Measurements from ENCODE around the gene EBPL. TPM values are rescaled to one million over a fixed set of nuclear protein-coding genes. Genes with fewer than 3 reads are reported as not detected.

The EBPL gene
- total RNA-seq, 3 donors from 2014 or later (not counting 1 experiment from before 2014, with no cell fraction given) = 7.1 to 11.3 (median 10.7) TPM

DNA sequence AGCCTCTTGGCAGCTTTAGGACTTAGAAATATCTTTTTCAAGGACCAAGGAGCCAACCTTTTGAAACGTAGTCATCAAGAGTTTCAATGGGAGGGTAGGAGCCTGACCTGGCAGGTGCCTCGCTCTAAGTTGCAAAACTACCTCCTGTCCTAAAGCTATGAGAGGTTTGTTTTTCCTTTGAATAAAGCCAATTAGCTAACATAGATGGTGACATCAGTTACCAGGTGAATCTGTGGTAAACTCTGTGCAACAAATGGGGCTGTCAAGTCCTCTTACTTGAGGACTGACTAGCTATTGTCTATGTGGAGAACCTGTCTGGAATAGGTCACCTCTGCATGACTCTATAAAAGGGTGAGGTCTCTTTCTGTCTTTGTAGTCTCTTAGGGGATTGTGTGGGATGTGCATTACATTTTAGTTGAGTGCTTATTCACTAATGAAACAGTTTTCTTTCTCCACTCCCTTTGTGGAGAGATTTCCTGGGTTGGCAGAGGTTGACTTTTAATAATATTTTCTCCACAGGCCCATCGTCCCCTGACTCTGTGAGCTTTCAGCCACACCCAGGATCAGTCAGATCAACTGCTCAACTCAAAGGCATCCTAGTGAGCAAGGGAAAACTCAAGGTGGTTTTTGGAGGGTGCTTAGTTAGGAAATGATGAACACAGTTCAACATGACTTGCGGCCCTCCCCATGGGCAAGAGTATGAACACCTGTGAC lies 53.1 kb downstream of the EBPL start:
- DNase-seq = no peak
- ATAC-seq = no peak
- TF ChIP-seq, protein P1, sequence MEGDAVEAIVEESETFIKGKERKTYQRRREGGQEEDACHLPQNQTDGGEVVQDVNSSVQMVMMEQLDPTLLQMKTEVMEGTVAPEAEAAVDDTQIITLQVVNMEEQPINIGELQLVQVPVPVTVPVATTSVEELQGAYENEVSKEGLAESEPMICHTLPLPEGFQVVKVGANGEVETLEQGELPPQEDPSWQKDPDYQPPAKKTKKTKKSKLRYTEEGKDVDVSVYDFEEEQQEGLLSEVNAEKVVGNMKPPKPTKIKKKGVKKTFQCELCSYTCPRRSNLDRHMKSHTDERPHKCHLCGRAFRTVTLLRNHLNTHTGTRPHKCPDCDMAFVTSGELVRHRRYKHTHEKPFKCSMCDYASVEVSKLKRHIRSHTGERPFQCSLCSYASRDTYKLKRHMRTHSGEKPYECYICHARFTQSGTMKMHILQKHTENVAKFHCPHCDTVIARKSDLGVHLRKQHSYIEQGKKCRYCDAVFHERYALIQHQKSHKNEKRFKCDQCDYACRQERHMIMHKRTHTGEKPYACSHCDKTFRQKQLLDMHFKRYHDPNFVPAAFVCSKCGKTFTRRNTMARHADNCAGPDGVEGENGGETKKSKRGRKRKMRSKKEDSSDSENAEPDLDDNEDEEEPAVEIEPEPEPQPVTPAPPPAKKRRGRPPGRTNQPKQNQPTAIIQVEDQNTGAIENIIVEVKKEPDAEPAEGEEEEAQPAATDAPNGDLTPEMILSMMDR (IDR thresholded peaks at IDR 0.05) = no peak
- H3K27me3 ChIP-seq (ENCODE audit: control insufficient read depth, insufficient read depth, low read length) = no peaks in the 10 kb centered on the region
- 94% methylated on average over 4 of the region's 4 CpGs for WGBS (ENCODE audit: insufficient coverage)
- no peak overlapping the region for H3K27ac ChIP-seq (ENCODE audit: low read length)
- no peak overlapping the region for H3K27ac Mint-ChIP-seq
- H3K36me3 Mint-ChIP-seq = no peaks in the 10 kb centered on the region
- peaks cover 19% of the 10 kb centered on the region in 2 donors for H3K4me1 Mint-ChIP-seq
- no peak overlapping the region for H3K4me3 ChIP-seq (ENCODE audit: low read length)
- H3K36me3 ChIP-seq (ENCODE audit: control insufficient read depth, insufficient read depth, low read length) = no peaks in the 10 kb centered on the region
- no peak overlapping the region for H3K4me3 Mint-ChIP-seq
- intact Hi-C loops (cut with micrococcal nuclease) = no loop called here
- H3K4me1 ChIP-seq (ENCODE audit: control insufficient read depth, insufficient read depth, low read length) = peaks cover 11% of the 10 kb centered on the region
- no peaks in the 10 kb centered on the region for H3K9me3 ChIP-seq (ENCODE audit: control insufficient read depth, insufficient read depth, low read length)
- H3K27me3 Mint-ChIP-seq (ENCODE audit: low read depth in 2 of 2) = no peaks in the 10 kb centered on the region
- H3K9me3 Mint-ChIP-seq = no peaks in the 10 kb centered on the region

DNA sequence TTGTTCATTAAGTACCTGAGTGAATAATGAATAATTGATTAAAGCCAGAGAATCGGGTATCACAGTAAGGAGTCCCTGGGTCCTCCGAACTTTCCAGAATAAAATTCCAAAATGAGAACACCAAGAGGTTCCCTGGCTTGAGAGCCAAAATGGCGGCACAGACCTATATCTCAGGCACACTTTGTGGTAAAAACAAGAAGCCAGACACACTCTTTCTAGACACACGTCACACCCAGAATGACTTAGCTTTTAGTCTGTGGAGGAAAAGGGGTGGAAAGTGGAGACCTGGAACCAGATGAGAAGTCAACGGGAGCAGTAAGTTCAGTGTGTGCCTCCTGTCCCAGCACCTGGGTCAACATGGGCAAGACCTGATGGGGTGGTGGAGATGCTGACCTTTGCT lies 54.6 kb downstream of the EBPL start:
- Mint-ChIP-seq H3K9me3 (no peaks in the 10 kb centered on the region), H3K27me3 (ENCODE audit: low read depth in 2 of 2) (no peaks in the 10 kb centered on the region), H3K4me1 (peaks cover 14 to 19% of the 10 kb centered on the region in 2 donors), H3K36me3 (no peaks in the 10 kb centered on the region), H3K27ac (peak overlapping the region; percentile 32 to 85), H3K4me3 (peak overlapping the region; percentile 86)
- intact Hi-C loops (cut with micrococcal nuclease) = no loop called here
- no peaks in the 10 kb centered on the region for H3K36me3 ChIP-seq (ENCODE audit: control insufficient read depth, insufficient read depth, low read length)
- TF ChIP-seq, protein P1 (IDR thresholded peaks at IDR 0.05) = no peak
- DNase-seq (no peak), ATAC-seq (no peak)
- H3K27ac ChIP-seq (ENCODE audit: low read length) = no peak overlapping the region
- H3K4me1 ChIP-seq (ENCODE audit: control insufficient read depth, insufficient read depth, low read length) = peaks cover 11% of the 10 kb centered on the region
- no peaks in the 10 kb centered on the region for H3K9me3 ChIP-seq (ENCODE audit: control insufficient read depth, insufficient read depth, low read length)
- H3K27me3 ChIP-seq (ENCODE audit: control insufficient read depth, insufficient read depth, low read length) = no peaks in the 10 kb centered on the region
- WGBS (ENCODE audit: insufficient coverage) = 93% methylated on average over 5 of the region's 5 CpGs
- no peak overlapping the region for H3K4me3 ChIP-seq (ENCODE audit: low read length)

DNA sequence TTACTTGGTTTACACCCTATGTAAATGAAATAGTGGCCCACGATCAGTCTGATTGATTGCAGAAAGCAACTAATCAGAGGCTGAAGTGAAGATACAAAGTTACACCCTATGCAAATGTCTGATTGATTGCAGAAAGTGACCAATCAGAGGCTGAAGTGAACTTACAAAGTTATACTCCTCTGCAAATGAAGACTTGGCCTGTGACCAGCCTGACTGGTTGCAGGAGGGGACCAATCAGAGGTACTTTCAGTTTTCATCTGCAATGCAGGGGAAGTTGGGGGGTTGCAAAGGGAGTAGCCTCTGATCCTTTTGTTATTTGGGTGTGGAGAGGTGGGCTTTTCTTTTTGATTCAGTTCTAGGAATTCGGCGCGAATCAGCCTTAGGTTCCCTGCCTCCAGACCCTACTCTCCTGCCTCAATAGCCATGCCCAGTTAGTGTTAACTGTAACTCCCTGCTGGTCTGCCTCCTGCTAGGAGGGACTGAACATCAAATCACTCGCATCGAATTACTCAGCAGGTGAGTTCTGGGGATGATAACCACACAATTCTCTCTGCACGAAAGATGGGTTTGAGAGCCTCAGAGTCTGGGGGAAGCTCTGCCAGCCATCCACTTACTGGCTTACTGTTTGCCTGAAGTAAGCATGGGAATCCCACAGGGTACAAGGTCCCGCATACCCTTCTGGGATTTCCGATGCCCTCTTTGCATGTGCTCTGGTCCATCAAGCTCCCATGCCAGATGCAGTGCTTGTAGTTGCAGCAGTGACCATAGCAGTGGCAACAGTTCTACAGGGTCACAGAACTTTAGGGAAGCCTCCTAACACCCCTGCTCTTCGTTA lies 55.5 kb downstream of the EBPL start:
- no peaks in the 10 kb centered on the region for H3K9me3 Mint-ChIP-seq
- H3K4me3 Mint-ChIP-seq = peak overlapping the region; percentile 86
- no peaks in the 10 kb centered on the region for H3K36me3 Mint-ChIP-seq
- peaks cover 14 to 19% of the 10 kb centered on the region in 2 donors for H3K4me1 Mint-ChIP-seq
- TF ChIP-seq, protein P1 (IDR thresholded peaks at IDR 0.05) = no peak
- intact Hi-C loops (cut with micrococcal nuclease) = no loop called here
- no peaks in the 10 kb centered on the region for H3K27me3 ChIP-seq (ENCODE audit: control insufficient read depth, insufficient read depth, low read length)
- no peaks in the 10 kb centered on the region for H3K36me3 ChIP-seq (ENCODE audit: control insufficient read depth, insufficient read depth, low read length)
- WGBS (ENCODE audit: insufficient coverage) = 49% methylated on average over 10 of the region's 10 CpGs
- ATAC-seq (peak; percentile 84 to 94 (median 90)), DNase-seq (peak; percentile 25 to 78)
- H3K9me3 ChIP-seq (ENCODE audit: control insufficient read depth, insufficient read depth, low read length) = no peaks in the 10 kb centered on the region
- H3K4me3 ChIP-seq (ENCODE audit: low read length) = peak overlapping the region; percentile 42
- H3K27me3 Mint-ChIP-seq (ENCODE audit: low read depth in 2 of 2) = no peaks in the 10 kb centered on the region
- H3K4me1 ChIP-seq (ENCODE audit: control insufficient read depth, insufficient read depth, low read length) = peaks cover 11% of the 10 kb centered on the region
- peak overlapping the region; percentile 32 to 85 for H3K27ac Mint-ChIP-seq
- peak overlapping the region; percentile 42 for H3K27ac ChIP-seq (ENCODE audit: low read length)

Measured in natural killer cell (primary cell).